ENCODE results near the gene HDAC4.

DNA sequence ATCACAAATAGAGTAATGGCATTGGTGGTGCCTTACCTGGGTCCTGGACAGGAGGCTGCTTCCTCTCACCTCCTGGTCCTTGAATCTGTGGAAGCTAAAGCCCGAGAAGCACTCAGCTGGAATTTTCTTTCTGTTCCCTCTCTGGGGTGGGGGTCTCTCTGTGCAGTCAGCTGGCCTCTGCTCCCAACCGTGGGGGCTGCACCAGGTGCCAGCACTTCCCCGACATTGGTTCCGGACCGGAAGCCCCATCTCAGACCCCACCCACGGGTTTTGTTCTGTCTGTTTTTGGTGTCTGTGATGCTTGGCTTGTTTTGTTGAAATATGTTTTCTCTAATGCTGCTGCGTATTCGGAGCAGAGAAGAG, 398.2 kb downstream of the HDAC4 start:
- TF ChIP-seq EP300 (IDR thresholded peaks at IDR 0.05; ENCODE audit: borderline replicate concordance): no peak
- TF ChIP-seq REST (IDR thresholded peaks at IDR 0.05; ENCODE audit: low read depth): no peak
- TF ChIP-seq TAF1 (IDR thresholded peaks at IDR 0.05; ENCODE audit: low read depth): no peak
- TF ChIP-seq CEBPB (IDR thresholded peaks at IDR 0.05): no peak
- TF ChIP-seq ZBTB7A (IDR thresholded peaks at IDR 0.05; ENCODE audit: low read depth): no peak
- TF ChIP-seq YY1 (IDR thresholded peaks at IDR 0.05; ENCODE audit: low read depth): no peak

Measured in Ishikawa (cell line).